Osteocyte (in vitro differentiated cells): Measurements from ENCODE around the gene ADGRA1. TPM values are rescaled to one million over a fixed set of nuclear protein-coding genes. Genes with fewer than 3 reads are reported as not detected.

Experiments
- DNase-seq: peaks from one replicate; pipeline ENCODE4 v3.0.0; 2021; ENCODE audit warnings: mixed read lengths; ENCODE audit not compliant: unreplicated experiment; ENCODE audit errors: extremely low spot score
- H3K27ac Mint-ChIP-seq: one replicate; pipeline ENCODE4 v1.8.0; 2021; ENCODE audit warnings: mild to moderate bottlenecking, mixed read lengths; ENCODE audit not compliant: unreplicated experiment
- H3K27me3 Mint-ChIP-seq: one replicate; pipeline ENCODE4 v1.8.0; 2021; ENCODE audit warnings: mixed read lengths; ENCODE audit not compliant: unreplicated experiment
- H3K36me3 Mint-ChIP-seq: one replicate; pipeline ENCODE4 v1.8.0; 2021; ENCODE audit warnings: mixed read lengths; ENCODE audit not compliant: unreplicated experiment
- H3K4me1 Mint-ChIP-seq: one replicate; pipeline ENCODE4 v1.8.0; 2021; ENCODE audit warnings: mixed read lengths; ENCODE audit not compliant: unreplicated experiment
- H3K4me3 Mint-ChIP-seq: one replicate; pipeline ENCODE4 v1.8.0; 2021; ENCODE audit warnings: mild to moderate bottlenecking, moderate library complexity, mixed read lengths; ENCODE audit not compliant: unreplicated experiment
- H3K9me3 Mint-ChIP-seq: one replicate; pipeline ENCODE4 v1.8.0; 2021; ENCODE audit warnings: mixed read lengths; ENCODE audit not compliant: unreplicated experiment
- total RNA-seq: library from RNA; stranded (reverse); gene quantifications from 2 replicates; pipeline ENCODE4 v1.2.1, GENCODE V29; 2021
- TF ChIP-seq, protein P1 (sequence below): fragments of 200-600 bp; sonication (generic); IDR thresholded peaks from 2 replicates; pipeline ENCODE4 v1.5.0; 2021; ENCODE audit warnings: antibody characterized with exemption, mild to moderate bottlenecking, moderate library complexity

ADGRA1 gene
- total RNA-seq, 1 donor from 2014 or later = not detected

DNA sequence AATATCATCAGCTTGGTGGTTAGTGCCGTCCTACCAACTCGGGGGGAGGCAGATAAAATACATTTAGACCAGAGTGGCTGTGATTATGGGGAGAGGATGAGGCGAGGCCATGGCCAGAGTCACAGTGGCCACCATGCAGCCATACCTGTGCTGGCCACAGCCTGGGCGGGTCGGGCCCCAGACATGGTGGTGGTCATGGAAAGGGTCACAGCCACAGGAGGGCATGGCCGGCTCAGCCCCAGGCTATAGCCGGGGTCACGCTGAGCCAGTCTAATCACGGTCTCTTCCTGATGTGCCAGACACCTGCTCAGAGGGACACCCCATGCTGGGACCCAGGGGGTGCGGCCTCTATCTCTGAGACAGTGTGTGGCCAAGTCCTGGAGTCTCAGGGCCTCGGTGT lies 10.2 kb downstream of the ADGRA1 start:
- Mint-ChIP-seq H3K27me3 (peaks cover 8% of the 10 kb centered on the region), H3K9me3 (no peaks in the 10 kb centered on the region), H3K27ac (no peak overlapping the region), H3K4me3 (no peak overlapping the region), H3K4me1 (no peaks in the 10 kb centered on the region), H3K36me3 (no peaks in the 10 kb centered on the region)
- TF ChIP-seq, protein P1, sequence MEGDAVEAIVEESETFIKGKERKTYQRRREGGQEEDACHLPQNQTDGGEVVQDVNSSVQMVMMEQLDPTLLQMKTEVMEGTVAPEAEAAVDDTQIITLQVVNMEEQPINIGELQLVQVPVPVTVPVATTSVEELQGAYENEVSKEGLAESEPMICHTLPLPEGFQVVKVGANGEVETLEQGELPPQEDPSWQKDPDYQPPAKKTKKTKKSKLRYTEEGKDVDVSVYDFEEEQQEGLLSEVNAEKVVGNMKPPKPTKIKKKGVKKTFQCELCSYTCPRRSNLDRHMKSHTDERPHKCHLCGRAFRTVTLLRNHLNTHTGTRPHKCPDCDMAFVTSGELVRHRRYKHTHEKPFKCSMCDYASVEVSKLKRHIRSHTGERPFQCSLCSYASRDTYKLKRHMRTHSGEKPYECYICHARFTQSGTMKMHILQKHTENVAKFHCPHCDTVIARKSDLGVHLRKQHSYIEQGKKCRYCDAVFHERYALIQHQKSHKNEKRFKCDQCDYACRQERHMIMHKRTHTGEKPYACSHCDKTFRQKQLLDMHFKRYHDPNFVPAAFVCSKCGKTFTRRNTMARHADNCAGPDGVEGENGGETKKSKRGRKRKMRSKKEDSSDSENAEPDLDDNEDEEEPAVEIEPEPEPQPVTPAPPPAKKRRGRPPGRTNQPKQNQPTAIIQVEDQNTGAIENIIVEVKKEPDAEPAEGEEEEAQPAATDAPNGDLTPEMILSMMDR = no peak
- DNase-seq = no peak

DNA sequence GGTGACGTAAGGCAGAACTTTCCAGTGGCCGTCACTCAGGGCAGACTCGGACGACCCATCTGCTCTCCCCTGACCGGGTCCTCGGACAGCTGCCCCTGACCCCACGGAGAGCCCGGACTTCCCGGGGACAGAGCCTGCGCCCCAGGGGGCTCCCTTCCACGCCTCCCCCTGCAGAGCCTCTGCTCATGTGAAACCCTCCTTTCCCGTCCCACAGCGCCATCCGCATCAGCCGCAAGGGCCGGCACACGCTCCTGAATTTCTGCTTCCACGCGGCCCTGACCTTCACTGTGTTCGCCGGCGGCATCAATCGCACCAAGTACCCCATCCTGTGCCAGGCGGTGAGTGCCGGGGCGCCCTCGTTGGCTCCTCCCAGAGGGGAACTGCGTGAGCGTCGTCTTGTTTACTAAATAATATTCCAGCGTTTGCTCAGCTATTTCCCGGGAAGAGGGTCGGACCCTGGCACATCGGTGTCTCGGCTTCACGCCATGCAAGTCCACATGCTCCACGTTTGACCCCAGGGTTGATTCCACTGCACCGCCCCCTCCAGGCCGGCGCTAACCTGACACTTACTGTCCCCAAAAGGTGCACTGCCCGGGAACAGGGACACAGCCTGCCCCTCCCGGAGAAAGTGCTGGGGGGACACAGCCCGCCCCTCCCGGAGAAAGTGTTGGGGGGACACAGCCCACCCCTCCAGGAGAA lies 10.9 kb downstream of the ADGRA1 start:
- TF ChIP-seq, protein P1 = no peak
- no peak overlapping the region for H3K4me3 Mint-ChIP-seq
- H3K4me1 Mint-ChIP-seq = no peaks in the 10 kb centered on the region
- no peak overlapping the region for H3K27ac Mint-ChIP-seq
- no peak for DNase-seq
- peaks cover 5% of the 10 kb centered on the region for H3K27me3 Mint-ChIP-seq
- no peaks in the 10 kb centered on the region for H3K36me3 Mint-ChIP-seq
- no peaks in the 10 kb centered on the region for H3K9me3 Mint-ChIP-seq

DNA sequence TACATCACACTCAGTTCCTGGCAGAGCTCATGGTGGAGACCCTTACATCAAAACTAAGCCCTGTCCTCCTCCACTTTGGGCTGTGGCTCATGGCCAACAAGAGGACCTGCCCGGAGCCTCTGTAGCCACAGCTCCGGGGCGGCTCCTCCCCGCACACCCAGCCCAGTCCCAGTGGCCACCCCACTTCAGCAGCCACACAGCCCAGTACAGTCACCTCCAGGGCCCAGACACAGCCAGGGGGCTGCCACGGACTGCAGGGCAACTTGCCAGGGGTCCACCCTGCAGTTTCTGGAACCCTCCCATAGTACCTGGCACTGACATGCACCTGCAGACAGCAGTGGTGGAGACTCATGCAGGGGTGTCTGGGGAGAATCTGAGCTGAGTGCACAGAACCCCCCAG lies 11.8 kb downstream of the ADGRA1 start:
- H3K4me1 Mint-ChIP-seq = no peaks in the 10 kb centered on the region
- no peak overlapping the region for H3K27ac Mint-ChIP-seq
- H3K36me3 Mint-ChIP-seq = no peaks in the 10 kb centered on the region
- no peak for DNase-seq
- H3K4me3 Mint-ChIP-seq = no peak overlapping the region
- TF ChIP-seq, protein P1 = no peak
- peaks cover 5% of the 10 kb centered on the region for H3K27me3 Mint-ChIP-seq
- H3K9me3 Mint-ChIP-seq = no peaks in the 10 kb centered on the region

DNA sequence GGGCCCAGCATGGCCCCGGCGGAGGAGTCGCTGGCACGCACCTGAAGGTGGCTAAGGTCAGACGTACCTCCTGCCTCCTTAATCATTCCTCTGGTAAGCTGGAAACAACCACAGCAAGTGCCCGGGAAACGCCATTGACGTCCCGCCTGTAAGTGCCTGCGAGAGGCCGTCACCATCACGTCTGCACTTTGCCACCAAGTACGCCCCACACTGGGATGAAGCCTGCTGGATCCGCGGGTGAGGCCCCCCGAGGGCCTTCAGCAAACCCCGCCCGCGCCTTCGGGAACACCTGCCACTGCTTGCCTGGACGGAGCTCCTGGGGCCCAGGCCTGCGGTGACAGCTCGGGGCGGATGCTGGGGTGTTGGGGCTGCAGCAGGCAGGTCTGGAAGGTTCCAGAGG lies 12.5 kb downstream of the ADGRA1 start:
- no peaks in the 10 kb centered on the region for H3K4me1 Mint-ChIP-seq
- H3K4me3 Mint-ChIP-seq = no peak overlapping the region
- H3K27me3 Mint-ChIP-seq = peaks cover 5% of the 10 kb centered on the region
- TF ChIP-seq, protein P1 = no peak
- no peaks in the 10 kb centered on the region for H3K9me3 Mint-ChIP-seq
- no peak overlapping the region for H3K27ac Mint-ChIP-seq
- H3K36me3 Mint-ChIP-seq = no peaks in the 10 kb centered on the region
- DNase-seq = no peak

DNA sequence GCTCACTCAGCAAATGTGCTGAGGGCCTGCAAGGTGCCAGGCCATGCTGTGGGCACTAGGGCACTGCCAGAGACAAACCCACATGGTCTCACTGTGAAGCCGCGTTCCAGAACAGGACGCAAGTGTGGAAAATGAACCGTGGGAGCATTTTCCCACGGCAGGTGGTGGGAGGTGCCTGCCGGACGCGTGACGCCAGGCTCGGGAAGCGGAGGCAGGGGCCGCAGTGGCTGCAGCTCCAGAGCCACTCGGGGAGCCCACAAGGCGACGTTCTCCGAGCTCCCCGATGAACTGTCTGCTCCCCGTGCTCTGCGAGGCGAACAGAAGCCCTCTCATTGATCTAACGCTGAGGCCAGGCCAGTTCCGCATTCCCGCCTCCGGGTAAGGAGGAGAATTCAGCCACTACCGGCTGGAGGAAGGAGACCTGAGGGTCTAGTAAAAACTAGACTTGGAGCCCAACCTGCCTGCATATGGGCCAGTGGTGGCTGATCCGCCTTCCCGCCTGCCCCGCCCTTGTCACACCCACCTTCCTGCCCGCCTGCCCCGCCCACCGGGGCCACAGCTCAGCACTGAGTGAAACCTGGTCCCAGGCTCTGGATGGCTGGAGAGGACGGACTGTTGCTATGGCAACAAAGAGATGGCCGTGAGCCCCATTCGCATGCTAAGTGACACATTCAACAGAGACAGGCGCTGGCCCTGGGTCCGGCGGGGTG lies 13.1 kb downstream of the ADGRA1 start:
- no peaks in the 10 kb centered on the region for H3K9me3 Mint-ChIP-seq
- TF ChIP-seq, protein P1 = no peak

More for the DNA sequence above, 13.1 kb downstream of the ADGRA1 start:
- Mint-ChIP-seq H3K27me3 (peaks cover 5% of the 10 kb centered on the region), H3K36me3 (no peaks in the 10 kb centered on the region), H3K4me3 (no peak overlapping the region), H3K4me1 (no peaks in the 10 kb centered on the region), H3K27ac (no peak overlapping the region)
- DNase-seq = no peak
